Mesenchymal stem cell (in vitro differentiated cells and primary cell): Measurements from ENCODE around the gene CPHXL.

ENCODE experiments used
- DNase-seq: peaks from one replicate; pipeline ENCODE4 v3.0.0-alpha.2; 2013
- H2AFZ ChIP-seq: one replicate; pipeline ENCODE4 v1.6.1; 2013; ENCODE audit warnings: low read depth, mild to moderate bottlenecking, control low read depth, inconsistent platforms, low read length, moderate library complexity
- H2AK5ac ChIP-seq: 2 replicates; pipeline ENCODE4 v1.6.1; 2013; ENCODE audit warnings: low read length, moderate library complexity, mild to moderate bottlenecking, inconsistent platforms; ENCODE audit not compliant: severe bottlenecking
- H2BK120ac ChIP-seq: one replicate; pipeline ENCODE4 v1.6.1; 2013; ENCODE audit warnings: low read depth, mild to moderate bottlenecking, inconsistent platforms, low read length, moderate library complexity
- H2BK12ac ChIP-seq, 2 experiments: one replicate each; pipeline ENCODE4 v1.6.1; 2013; ENCODE audit warnings: inconsistent platforms in 2 of 2, low read length in 2 of 2, mild to moderate bottlenecking in 2 of 2, moderate library complexity in 2 of 2, control low read depth in 1 of 2
- H2BK15ac ChIP-seq: one replicate; pipeline ENCODE4 v1.6.1; 2013; ENCODE audit warnings: mild to moderate bottlenecking, low read depth, inconsistent platforms; ENCODE audit not compliant: poor library complexity, severe bottlenecking
- H2BK5ac ChIP-seq: 2 replicates; pipeline ENCODE4 v1.6.1; 2013; ENCODE audit warnings: low read depth, mild to moderate bottlenecking, low read length, control low read depth, inconsistent platforms; ENCODE audit not compliant: poor library complexity, severe bottlenecking
- H3K14ac ChIP-seq, 2 experiments: one replicate each; pipeline ENCODE4 v1.6.1; 2013; ENCODE audit warnings: inconsistent platforms in 2 of 2, low read length in 2 of 2, control low read depth in 1 of 2, mild to moderate bottlenecking in 1 of 2, moderate library complexity in 1 of 2
- H3K18ac ChIP-seq, 2 experiments: one replicate each; pipeline ENCODE4 v1.6.1; 2013; ENCODE audit warnings: inconsistent platforms in 2 of 2, low read length in 2 of 2, control low read depth in 1 of 2, low read depth in 1 of 2, mild to moderate bottlenecking in 1 of 2
- H3K23ac ChIP-seq, 2 experiments: one replicate each; pipeline ENCODE4 v1.6.1; 2013; ENCODE audit warnings: inconsistent platforms in 2 of 2, low read length in 2 of 2, mild to moderate bottlenecking in 2 of 2, moderate library complexity in 2 of 2, control low read depth in 1 of 2
- H3K27ac ChIP-seq: 2 replicates; pipeline ENCODE4 v1.5.1; 2013; ENCODE audit warnings: mild to moderate bottlenecking, moderate library complexity, low read length, control low read depth, inconsistent platforms; ENCODE audit not compliant: poor library complexity, severe bottlenecking
- H3K27me3 ChIP-seq, 2 experiments: 2 replicates each; pipeline versions ENCODE4 v1.6.1 to v1.7.0; 2013; ENCODE audit warnings: low read length in 2 of 2, mild to moderate bottlenecking in 2 of 2, moderate library complexity in 2 of 2, control low read depth in 1 of 2, inconsistent platforms in 1 of 2; ENCODE audit not compliant: control insufficient read depth in 1 of 2, insufficient read depth in 1 of 2
- H3K36me3 ChIP-seq, 2 experiments: 2 replicates each; pipeline versions ENCODE4 v1.6.1 to v1.7.0; 2013; ENCODE audit warnings: low read length in 2 of 2, control low read depth in 1 of 2, inconsistent platforms in 1 of 2, low read depth in 1 of 2, mild to moderate bottlenecking in 1 of 2; ENCODE audit not compliant: insufficient read depth in 2 of 2, control insufficient read depth in 1 of 2
- H3K4ac ChIP-seq, 2 experiments: one replicate each; pipeline ENCODE4 v1.6.1; 2013; ENCODE audit warnings: inconsistent platforms in 2 of 2, low read length in 2 of 2, mild to moderate bottlenecking in 2 of 2, moderate library complexity in 2 of 2, control low read depth in 1 of 2, low read depth in 1 of 2
- H3K4me1 ChIP-seq: 2 replicates; pipeline ENCODE4 v1.6.1; 2013; ENCODE audit warnings: low read depth, low read length, control low read depth; ENCODE audit not compliant: control insufficient read depth, insufficient read depth
- H3K4me2 ChIP-seq: 2 replicates; pipeline ENCODE4 v1.6.1; 2013; ENCODE audit warnings: low read length, mild to moderate bottlenecking, inconsistent platforms; ENCODE audit not compliant: poor library complexity, severe bottlenecking
- H3K4me3 ChIP-seq, 2 experiments: 2 replicates each; pipeline versions ENCODE4 v1.5.1 to v1.7.0; 2013; ENCODE audit warnings: low read length in 2 of 2, mild to moderate bottlenecking in 2 of 2, control low read depth in 1 of 2, low read depth in 1 of 2; ENCODE audit not compliant: insufficient read depth in 1 of 2
- H3K79me1 ChIP-seq: replicated peaks from 2 replicates; pipeline ENCODE4 v1.6.1; 2013; ENCODE audit warnings: mild to moderate bottlenecking, control low read depth, low read length, inconsistent platforms; ENCODE audit not compliant: poor library complexity, severe bottlenecking
- H3K9ac ChIP-seq: 2 replicates; pipeline ENCODE4 v1.7.0; 2013; ENCODE audit warnings: mild to moderate bottlenecking, low read length, moderate library complexity
- H3K9me3 ChIP-seq: 2 replicates; pipeline ENCODE4 v1.7.0; 2013; ENCODE audit warnings: mild to moderate bottlenecking, low read length; ENCODE audit not compliant: control insufficient read depth
- H4K8ac ChIP-seq: one replicate; pipeline ENCODE4 v1.6.1; 2013; ENCODE audit warnings: inconsistent platforms, mild to moderate bottlenecking, low read length, moderate library complexity
- H4K91ac ChIP-seq: one replicate; pipeline ENCODE4 v1.6.1; 2013; ENCODE audit warnings: mild to moderate bottlenecking, low read length, inconsistent platforms
- WGBS: methylation state at CpG from one replicate; pipeline ENCODE4 v1.1.7; 2013; ENCODE audit warnings: mixed read lengths; 5-methylcytosine and 5-hydroxymethylcytosine counted together

Gene CPHXL

DNA sequence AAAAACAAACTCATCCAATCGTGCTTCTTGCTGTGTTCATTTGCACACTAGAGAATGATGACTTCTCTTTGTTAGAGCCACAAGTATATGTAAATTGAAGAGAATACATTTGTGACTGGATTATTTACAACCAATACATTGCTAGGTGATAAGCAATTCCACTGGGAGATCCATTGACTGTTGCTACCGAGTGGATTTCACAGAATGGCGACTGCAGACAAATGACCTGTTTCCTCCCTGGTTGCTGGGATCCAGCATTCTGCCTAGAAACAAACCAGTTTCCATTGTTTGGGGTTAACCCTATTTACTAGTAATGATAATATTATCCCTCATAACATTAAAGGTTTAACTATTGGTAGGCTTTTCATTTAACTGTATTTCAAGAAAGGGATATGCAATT is 36.9 kb upstream of the CPHXL start:
- H2BK15ac ChIP-seq, result no peak overlapping the region
- no peak overlapping the region for H4K91ac ChIP-seq
- H3K4me1 ChIP-seq, result no peaks in the 10 kb centered on the region
- H3K23ac ChIP-seq, result no peak overlapping the region
- H4K8ac ChIP-seq, result no peak overlapping the region
- H3K79me1 ChIP-seq, result no peaks in the 10 kb centered on the region
- H3K4me2 ChIP-seq, result no peak overlapping the region
- no peak overlapping the region for H3K4ac ChIP-seq
- no peak overlapping the region for H2BK5ac ChIP-seq
- no peak overlapping the region for H3K14ac ChIP-seq
- H3K27me3 ChIP-seq, result no peaks in the 10 kb centered on the region
- no peak overlapping the region for H3K18ac ChIP-seq
- no peak for DNase-seq
- H2AFZ ChIP-seq, result no peak overlapping the region
- H2BK120ac ChIP-seq, result no peak overlapping the region
- 34% methylated on average over 2 of the region's 3 CpGs for WGBS
- H2BK12ac ChIP-seq, result no peak overlapping the region
- H3K27ac ChIP-seq, result no peak overlapping the region
- H3K4me3 ChIP-seq, result no peak overlapping the region
- no peaks in the 10 kb centered on the region for H3K36me3 ChIP-seq
- no peak overlapping the region for H3K9ac ChIP-seq
- no peaks in the 10 kb centered on the region for H3K9me3 ChIP-seq
- H2AK5ac ChIP-seq, result no peak overlapping the region

DNA sequence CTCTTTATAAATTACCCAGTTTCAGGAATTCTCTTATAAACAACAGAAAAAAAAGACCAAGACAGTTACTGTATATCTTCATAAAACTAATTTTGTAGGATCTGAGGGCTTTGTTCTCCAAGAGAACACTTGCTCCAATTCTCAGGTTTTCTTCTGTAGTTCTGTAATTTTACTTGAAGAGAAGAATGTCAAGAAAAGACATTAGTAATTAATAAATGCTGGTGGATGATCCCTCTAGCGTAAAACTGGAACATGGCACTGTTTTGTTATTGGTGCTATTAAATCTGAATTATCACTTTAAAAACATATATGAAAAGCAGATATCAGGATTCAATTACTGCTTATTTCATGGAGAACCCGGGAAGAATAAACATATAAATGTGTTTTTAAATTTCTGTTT is 36.5 kb upstream of the CPHXL start:
- Histone ChIP-seq H2AK5ac (no peak overlapping the region), H4K91ac (no peak overlapping the region), H2BK120ac (no peak overlapping the region), H3K9ac (no peak overlapping the region), H3K4ac (no peak overlapping the region), H3K79me1 (no peaks in the 10 kb centered on the region), H3K27ac (no peak overlapping the region), H3K9me3 (no peaks in the 10 kb centered on the region), H3K36me3 (no peaks in the 10 kb centered on the region), H3K4me1 (no peaks in the 10 kb centered on the region), H3K18ac (no peak overlapping the region), H3K27me3 (no peaks in the 10 kb centered on the region), H2BK12ac (no peak overlapping the region), H2BK15ac (no peak overlapping the region), H4K8ac (no peak overlapping the region), H2BK5ac (no peak overlapping the region), H3K14ac (no peak overlapping the region), H3K4me2 (no peak overlapping the region), H3K4me3 (no peak overlapping the region), H3K23ac (no peak overlapping the region), H2AFZ (no peak overlapping the region)
- no peak for DNase-seq
- no CpG with 5 or more reads among the region's 2 CpGs for WGBS

DNA sequence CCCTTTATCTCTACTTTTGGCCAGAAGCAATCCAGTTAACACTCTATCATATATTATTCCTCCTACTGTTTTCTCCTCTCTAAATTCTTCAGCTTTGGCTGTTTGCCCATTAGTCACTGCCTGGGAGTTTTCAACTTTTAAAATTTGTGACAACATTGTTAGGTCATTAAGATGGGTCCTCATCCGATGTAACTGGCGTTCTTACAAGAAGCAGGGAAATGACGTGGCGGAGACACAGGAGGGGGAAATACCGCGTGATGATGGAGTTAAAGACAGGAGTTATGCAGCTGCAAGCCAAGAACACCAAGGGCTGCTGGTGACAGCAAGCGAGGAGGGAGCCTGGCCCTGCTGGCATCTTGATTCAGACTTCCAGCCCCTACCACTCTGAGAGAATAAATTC is 34.8 kb upstream of the CPHXL start:
- no peak overlapping the region for H2BK12ac ChIP-seq
- 94% methylated on average over 7 of the region's 7 CpGs for WGBS
- DNase-seq, result no peak
- peak overlapping the region in 1 of 2 experiments; percentile 55 for H3K14ac ChIP-seq
- H3K4me3 ChIP-seq, result no peak overlapping the region
- H3K4me2 ChIP-seq, result no peak overlapping the region
- H3K9me3 ChIP-seq, result no peaks in the 10 kb centered on the region
- no peaks in the 10 kb centered on the region for H3K36me3 ChIP-seq
- no peaks in the 10 kb centered on the region for H3K79me1 ChIP-seq
- H3K23ac ChIP-seq, result no peak overlapping the region
- no peak overlapping the region for H3K9ac ChIP-seq
- H2AK5ac ChIP-seq, result no peak overlapping the region
- H2BK120ac ChIP-seq, result no peak overlapping the region
- no peak overlapping the region for H2BK15ac ChIP-seq
- H3K27me3 ChIP-seq, result no peaks in the 10 kb centered on the region
- H3K4me1 ChIP-seq, result no peaks in the 10 kb centered on the region
- H2AFZ ChIP-seq, result no peak overlapping the region
- no peak overlapping the region for H4K91ac ChIP-seq
- no peak overlapping the region for H2BK5ac ChIP-seq
- H4K8ac ChIP-seq, result no peak overlapping the region
- H3K18ac ChIP-seq, result no peak overlapping the region
- H3K4ac ChIP-seq, result no peak overlapping the region
- no peak overlapping the region for H3K27ac ChIP-seq

DNA sequence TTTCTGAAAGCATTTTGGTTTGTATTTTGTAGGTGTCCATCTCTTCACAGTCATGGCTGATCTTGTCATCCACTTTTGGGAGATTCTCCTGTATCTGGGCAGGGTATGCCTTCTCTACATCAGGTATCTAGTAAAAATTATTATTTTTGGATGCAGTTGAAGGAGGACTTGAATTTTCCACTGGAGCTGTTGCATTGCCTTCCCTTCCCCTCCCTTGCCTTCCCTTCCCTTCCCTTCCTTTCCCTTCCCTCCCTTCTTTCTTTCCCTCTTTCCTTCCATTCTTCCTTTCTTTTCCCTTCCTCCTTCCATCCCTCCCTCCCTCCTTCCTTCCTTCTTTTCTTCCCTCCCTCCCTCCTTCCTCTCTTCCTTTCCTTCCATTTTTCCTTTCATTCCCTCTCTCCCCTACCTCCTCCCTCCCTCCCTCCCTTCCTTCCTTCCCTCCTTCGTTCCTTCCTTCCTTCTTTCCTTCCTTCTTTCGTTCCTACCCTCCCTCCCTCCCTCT is 33.8 kb upstream of the CPHXL start:
- no peak overlapping the region for H3K23ac ChIP-seq
- no peak overlapping the region for H2BK12ac ChIP-seq
- no peak for DNase-seq
- no peaks in the 10 kb centered on the region for H3K4me1 ChIP-seq
- H3K14ac ChIP-seq, result no peak overlapping the region
- H4K8ac ChIP-seq, result no peak overlapping the region
- H3K4me3 ChIP-seq, result no peak overlapping the region
- no peak overlapping the region for H2AK5ac ChIP-seq
- H3K9me3 ChIP-seq, result no peaks in the 10 kb centered on the region
- H2BK15ac ChIP-seq, result no peak overlapping the region
- H3K4ac ChIP-seq, result no peak overlapping the region
- H3K4me2 ChIP-seq, result no peak overlapping the region
- H2BK5ac ChIP-seq, result no peak overlapping the region
- no peak overlapping the region for H3K18ac ChIP-seq
- no peaks in the 10 kb centered on the region for H3K79me1 ChIP-seq
- no peak overlapping the region for H3K27ac ChIP-seq
- WGBS, result 68% methylated on average over 2 of the region's 2 CpGs
- H3K9ac ChIP-seq, result no peak overlapping the region
- no peak overlapping the region for H2BK120ac ChIP-seq
- no peaks in the 10 kb centered on the region for H3K27me3 ChIP-seq
- no peak overlapping the region for H2AFZ ChIP-seq
- H4K91ac ChIP-seq, result no peak overlapping the region
- H3K36me3 ChIP-seq, result no peaks in the 10 kb centered on the region
